ENCODE results near the gene CDC42EP5. TPM values are rescaled to one million over a fixed set of nuclear protein-coding genes. Genes with fewer than 3 reads are reported as not detected.

CDC42EP5 gene
- total RNA-seq, 1 donor from 2014 or later = not detected

Other genes starting within 250 kb of the CDC42EP5 start
- gene LILRA6, start 230.5 kb downstream of the CDC42EP5 start, total RNA-seq = 0.27 and 0.36 TPM in 2 replicates
- gene LILRB5, start 216.0 kb downstream of the CDC42EP5 start, total RNA-seq = not detected in 2 replicates
- not detected in 2 replicates for gene LILRB2, start 192.2 kb downstream of the CDC42EP5 start, total RNA-seq
- not detected in 2 replicates for gene LILRA5, start 160.1 kb downstream of the CDC42EP5 start, total RNA-seq
- gene LILRA4, start 134.1 kb downstream of the CDC42EP5 start, total RNA-seq = not detected in 2 replicates
- gene LAIR1, start 108.4 kb downstream of the CDC42EP5 start, total RNA-seq = 9.2 and 9.4 TPM in 2 replicates
- gene TTYH1, start 57.8 kb downstream of the CDC42EP5 start, total RNA-seq = 0.49 and 0.59 TPM in 2 replicates
- gene LENG8, start 24.1 kb downstream of the CDC42EP5 start, total RNA-seq = 192 and 193 TPM in 2 replicates
- 8.4 and 11.5 TPM in 2 replicates for gene LENG9, start 9.5 kb downstream of the CDC42EP5 start, total RNA-seq
- gene LAIR2, start 29.5 kb upstream of the CDC42EP5 start, total RNA-seq = 45.7 and 49.1 TPM in 2 replicates
- gene LILRA2, start 100.5 kb upstream of the CDC42EP5 start, total RNA-seq = not detected in 2 replicates
- gene LILRA1, start 120.3 kb upstream of the CDC42EP5 start, total RNA-seq = not detected in 2 replicates
- not detected in 2 replicates for gene LILRB1, start 157.2 kb upstream of the CDC42EP5 start, total RNA-seq
- gene LILRB4, start 189.7 kb upstream of the CDC42EP5 start, total RNA-seq = 0.34 TPM in 1 of 2 replicates, not detected in the other

Measured in activated T-helper 1 cell treated with anti-CD3 and anti-CD28 coated beads, Interleukin-12 subunit alpha, Interleukin-12 subunit beta, Interleukin-2, Interleukin-4 antibody, amounts not matched to agents 30 ng/mL and 10 ng/mL and 1 ng/mL, durations not matched to agents 14 hours and 24 hours and 36 hours (primary cell).